Parathyroid adenoma (tissue), 2 donors: Measurements from ENCODE around the gene GPR171.

Source experiments
- H2AFZ ChIP-seq: fragments of 300-600 bp; sonication (generic); one replicate; pipeline ENCODE4 v1.7.0; 2017; ENCODE audit warnings: antibody characterized with exemption, mild to moderate bottlenecking
- H3K27ac ChIP-seq: fragments of 300-600 bp; sonication (generic); one replicate; pipeline ENCODE4 v1.7.0; 2017
- H3K27me3 ChIP-seq: fragments of 300-600 bp; sonication (generic); one replicate; pipeline ENCODE4 v1.7.0; 2017; ENCODE audit warnings: low read length; ENCODE audit not compliant: control insufficient read depth, insufficient read depth
- H3K36me3 ChIP-seq: fragments of 300-600 bp; sonication (generic); one replicate; pipeline ENCODE4 v1.7.0; 2017; ENCODE audit warnings: low read length; ENCODE audit not compliant: control insufficient read depth, insufficient read depth
- H3K4me1 ChIP-seq: fragments of 300-600 bp; sonication (generic); one replicate; pipeline ENCODE4 v1.7.0; 2017; ENCODE audit warnings: control low read depth
- H3K4me2 ChIP-seq: fragments of 300-600 bp; sonication (generic); one replicate; pipeline ENCODE4 v1.7.0; 2017; ENCODE audit warnings: low read length
- H3K4me3 ChIP-seq: fragments of 300-600 bp; sonication (generic); one replicate; pipeline ENCODE4 v1.7.0; 2017; ENCODE audit warnings: low read depth, low read length
- H3K79me2 ChIP-seq: fragments of 300-600 bp; sonication (generic); one replicate; pipeline ENCODE4 v1.7.0; 2017; ENCODE audit warnings: control low read depth
- H3K9ac ChIP-seq: fragments of 300-600 bp; sonication (generic); one replicate; pipeline ENCODE4 v1.7.0; 2017; ENCODE audit warnings: mild to moderate bottlenecking
- H3K9me3 ChIP-seq: fragments of 300-600 bp; sonication (generic); one replicate; pipeline ENCODE4 v1.7.0; 2017; ENCODE audit warnings: low read length; ENCODE audit not compliant: control insufficient read depth
- CTCF ChIP-seq: fragments of 300-600 bp; sonication (generic); IDR thresholded peaks from one replicate; pipeline ENCODE4 v1.7.0; 2017; ENCODE audit warnings: antibody characterized with exemption, mild to moderate bottlenecking
- donor health status: primary hyperparathyroidism.

Gene GPR171

GRCh38 chr3:151169262-151169947 lies 33.6 kb downstream of the GPR171 start:
- Histone ChIP-seq H3K4me2 (no peak overlapping the region), H3K9me3 (no peaks in the 10 kb centered on the region), H3K27me3 (no peaks in the 10 kb centered on the region), H3K27ac (no peak overlapping the region), H3K79me2 (no peaks in the 10 kb centered on the region), H3K9ac (no peak overlapping the region), H3K4me3 (no peak overlapping the region), H3K36me3 (no peaks in the 10 kb centered on the region), H2AFZ (no peak overlapping the region), H3K4me1 (no peaks in the 10 kb centered on the region)
- TF ChIP-seq CTCF: no peak

- Histone ChIP-seq H3K4me3 (no peak overlapping the region), H3K36me3 (no peaks in the 10 kb centered on the region), H3K9me3 (no peaks in the 10 kb centered on the region), H2AFZ (no peak overlapping the region), H3K79me2 (no peaks in the 10 kb centered on the region), H3K4me1 (no peaks in the 10 kb centered on the region), H3K9ac (no peak overlapping the region), H3K4me2 (no peak overlapping the region), H3K27ac (no peak overlapping the region), H3K27me3 (no peaks in the 10 kb centered on the region)
- peak; percentile 76 for TF ChIP-seq CTCF
Measured at GRCh38 chr3:151168269-151169094, 34.5 kb downstream of the GPR171 start.

GRCh38 chr3:151166161-151166560 lies 36.9 kb downstream of the GPR171 start:
- TF ChIP-seq CTCF: no peak
- Histone ChIP-seq H3K9ac (no peak overlapping the region), H3K4me1 (no peaks in the 10 kb centered on the region), H3K27me3 (no peaks in the 10 kb centered on the region), H3K36me3 (no peaks in the 10 kb centered on the region), H3K79me2 (no peaks in the 10 kb centered on the region), H3K4me3 (no peak overlapping the region), H3K4me2 (no peak overlapping the region), H3K9me3 (no peaks in the 10 kb centered on the region), H3K27ac (no peak overlapping the region), H2AFZ (no peak overlapping the region)

- Histone ChIP-seq H3K4me2 (no peak overlapping the region), H2AFZ (no peak overlapping the region), H3K4me3 (no peak overlapping the region), H3K9me3 (no peaks in the 10 kb centered on the region), H3K27ac (no peak overlapping the region), H3K79me2 (no peaks in the 10 kb centered on the region), H3K9ac (no peak overlapping the region), H3K4me1 (no peaks in the 10 kb centered on the region), H3K27me3 (no peaks in the 10 kb centered on the region), H3K36me3 (no peaks in the 10 kb centered on the region)
- TF ChIP-seq CTCF: no peak
Measured at GRCh38 chr3:151165226-151165625, 37.8 kb downstream of the GPR171 start.
